Testis (tissue), 3 donors: ENCODE measurements around the gene NPIPB2. TPM values are rescaled to one million over a fixed set of nuclear protein-coding genes. Genes with fewer than 3 reads are reported as not detected.
A peak's percentile ranks its signal among the peaks of the same experiment; 100 is the strongest.
"Not testable (repeated sequence)": the region's sequence is repeated elsewhere in the genome, so short reads cannot be mapped to it uniquely, and the experiment has no call there.

Experiments used
- DNase-seq: peaks from one replicate; pipeline ENCODE4 v3.0.0-alpha.2; 2019
- H3K27ac ChIP-seq, 2 donors: fragments of 200-600 bp; sonication (generic); one replicate each; pipeline ENCODE4 v1.5.1; 2019
- H3K27me3 ChIP-seq: fragments of 200-600 bp; sonication (generic); one replicate; pipeline ENCODE4 v1.5.1; 2019
- H3K36me3 ChIP-seq: fragments of 200-600 bp; sonication (generic); one replicate; pipeline ENCODE4 v1.5.1; 2017; ENCODE audit warnings: low read depth; ENCODE audit errors: missing control alignments
- H3K4me1 ChIP-seq: fragments of 200-600 bp; sonication (generic); one replicate; pipeline ENCODE4 v1.5.1; 2019
- H3K4me3 ChIP-seq, 2 donors: fragments of 200-600 bp; sonication (generic); one replicate each; pipeline ENCODE4 v1.5.1; 2017 to 2019
- H3K9me3 ChIP-seq: fragments of 200-600 bp; sonication (generic); one replicate; pipeline ENCODE4 v1.5.1; 2017
- POLR2A ChIP-seq: fragments of 450-650 bp; IDR thresholded peaks from one replicate; pipeline ENCODE4 v1.6.1; 2017; ENCODE audit warnings: antibody characterized with exemption, mild to moderate bottlenecking, moderate library complexity
- WGBS, 2 donors: methylation state at CpG; one replicate each; pipeline ENCODE4 v1.1.5; 2018; 5-methylcytosine and 5-hydroxymethylcytosine counted together
- intact Hi-C: fragments of 100-400 bp; cut with DNase I; formaldehyde crosslinking; loops from one replicate; pipeline ENCODE4 v1.15.1; 2023; ENCODE audit warnings: low total_unique reads
- polyA plus RNA-seq: library from polyadenylated mRNA; stranded (reverse); fragments of 350-450 nt; fragmentation: Illumina TruSeq; extraction: RNeasy Lipid Tissue Mini Kit (QIAGEN cat#74804); gene quantifications from one replicate; pipeline ENCODE4 v1.2.3, GENCODE V29; 2014; ENCODE audit warnings: low read depth, low replicate concordance; ENCODE audit not compliant: insufficient read depth
- total RNA-seq, 2 donors: library from RNA; depleted of rRNA; stranded (reverse); fragments of >200 nt; gene quantifications; one replicate each; pipeline ENCODE4 v1.2.3, GENCODE V29; 2016
- TF ChIP-seq, protein P1 (sequence below), 3 experiments: fragments of 450-650 bp in 2 of 3; fragments of 200-600 bp in 1 of 3; sonication (generic) in 1 of 3; IDR thresholded peaks; one replicate each; pipeline ENCODE4 v1.5.1; 2016 to 2019; ENCODE audit warnings: antibody characterized with exemption in 3 of 3, mild to moderate bottlenecking in 2 of 3, moderate library complexity in 1 of 3

The NPIPB2 gene
- total and polyA plus RNA-seq, 3 donors from 2014 or later, result 23.9 to 30.6 (median 28.7) TPM

DNA sequence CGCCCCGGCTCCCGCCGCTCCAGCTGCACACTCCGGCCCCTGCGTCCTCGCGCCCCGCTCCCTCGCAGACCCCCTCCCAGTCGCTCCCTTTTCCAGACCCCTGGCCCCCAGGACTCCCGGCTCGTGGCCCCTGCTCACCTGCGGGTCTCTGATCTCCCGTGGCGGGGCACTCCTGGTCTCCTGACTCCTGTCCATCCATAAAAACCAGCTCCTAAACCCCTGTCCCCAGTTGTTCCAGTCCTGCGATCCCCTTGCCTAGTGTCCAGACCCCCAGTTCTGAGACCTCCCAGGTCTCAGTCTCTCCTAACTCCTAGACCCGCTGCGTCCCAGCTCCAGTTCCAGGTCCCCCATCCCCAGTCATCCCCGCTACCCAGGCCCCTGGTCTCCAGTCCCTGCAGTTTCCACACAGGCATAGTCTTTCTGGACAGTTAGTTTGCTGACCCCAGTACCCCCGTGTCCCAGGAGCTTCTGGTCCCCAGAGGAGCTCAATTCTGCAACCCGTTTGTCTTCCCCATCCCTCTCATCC, 35.1 kb upstream of the NPIPB2 start:
- Histone ChIP-seq H3K36me3 (no peaks in the 10 kb centered on the region), H3K4me1 (peaks cover 14% of the 10 kb centered on the region), H3K4me3 (peak overlapping the region; percentile 88 to 90), H3K9me3 (no peaks in the 10 kb centered on the region), H3K27me3 (no peaks in the 10 kb centered on the region), H3K27ac (peak overlapping the region; percentile 65 to 67)
- TF ChIP-seq, protein P1, sequence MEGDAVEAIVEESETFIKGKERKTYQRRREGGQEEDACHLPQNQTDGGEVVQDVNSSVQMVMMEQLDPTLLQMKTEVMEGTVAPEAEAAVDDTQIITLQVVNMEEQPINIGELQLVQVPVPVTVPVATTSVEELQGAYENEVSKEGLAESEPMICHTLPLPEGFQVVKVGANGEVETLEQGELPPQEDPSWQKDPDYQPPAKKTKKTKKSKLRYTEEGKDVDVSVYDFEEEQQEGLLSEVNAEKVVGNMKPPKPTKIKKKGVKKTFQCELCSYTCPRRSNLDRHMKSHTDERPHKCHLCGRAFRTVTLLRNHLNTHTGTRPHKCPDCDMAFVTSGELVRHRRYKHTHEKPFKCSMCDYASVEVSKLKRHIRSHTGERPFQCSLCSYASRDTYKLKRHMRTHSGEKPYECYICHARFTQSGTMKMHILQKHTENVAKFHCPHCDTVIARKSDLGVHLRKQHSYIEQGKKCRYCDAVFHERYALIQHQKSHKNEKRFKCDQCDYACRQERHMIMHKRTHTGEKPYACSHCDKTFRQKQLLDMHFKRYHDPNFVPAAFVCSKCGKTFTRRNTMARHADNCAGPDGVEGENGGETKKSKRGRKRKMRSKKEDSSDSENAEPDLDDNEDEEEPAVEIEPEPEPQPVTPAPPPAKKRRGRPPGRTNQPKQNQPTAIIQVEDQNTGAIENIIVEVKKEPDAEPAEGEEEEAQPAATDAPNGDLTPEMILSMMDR (IDR thresholded peaks at IDR 0.05), result no peak
- TF ChIP-seq POLR2A, result no peak
- no peak for DNase-seq
- intact Hi-C loops, result no loop called here
- WGBS, 2 donors, result 0 to 1% methylated on average over 11 to 22 of the region's 22 CpGs

DNA sequence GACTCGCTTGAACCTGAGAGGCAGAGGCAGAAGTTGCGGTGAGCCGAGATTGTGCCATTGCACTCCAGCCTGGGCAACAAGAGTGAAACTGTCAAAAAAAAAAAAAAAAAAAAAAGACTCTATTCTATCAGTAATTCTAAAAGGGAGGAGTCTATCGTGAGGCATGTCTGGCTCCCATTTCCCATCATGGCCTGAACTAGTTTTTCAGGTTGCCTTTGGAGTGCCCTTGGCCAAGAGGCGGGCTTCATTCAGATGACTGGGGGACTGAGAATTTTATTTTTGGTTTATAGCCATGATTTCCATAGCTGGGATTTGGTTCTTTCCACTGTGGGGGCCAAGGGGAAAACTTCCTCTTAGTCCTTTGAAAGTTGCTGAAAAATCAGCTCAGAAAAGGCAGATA, 31.2 kb upstream of the NPIPB2 start:
- Histone ChIP-seq H3K36me3 (no peaks in the 10 kb centered on the region), H3K4me1 (peaks cover 11% of the 10 kb centered on the region), H3K9me3 (no peaks in the 10 kb centered on the region), H3K27me3 (no peaks in the 10 kb centered on the region), H3K4me3 (no peak overlapping the region), H3K27ac (no peak overlapping the region)
- intact Hi-C loops, result no loop called here
- TF ChIP-seq, protein P1 (IDR thresholded peaks at IDR 0.05), result no peak
- TF ChIP-seq POLR2A, result no peak
- WGBS, 2 donors, result 86 to 90% methylated on average over 5 of the region's 5 CpGs
- no peak for DNase-seq

DNA sequence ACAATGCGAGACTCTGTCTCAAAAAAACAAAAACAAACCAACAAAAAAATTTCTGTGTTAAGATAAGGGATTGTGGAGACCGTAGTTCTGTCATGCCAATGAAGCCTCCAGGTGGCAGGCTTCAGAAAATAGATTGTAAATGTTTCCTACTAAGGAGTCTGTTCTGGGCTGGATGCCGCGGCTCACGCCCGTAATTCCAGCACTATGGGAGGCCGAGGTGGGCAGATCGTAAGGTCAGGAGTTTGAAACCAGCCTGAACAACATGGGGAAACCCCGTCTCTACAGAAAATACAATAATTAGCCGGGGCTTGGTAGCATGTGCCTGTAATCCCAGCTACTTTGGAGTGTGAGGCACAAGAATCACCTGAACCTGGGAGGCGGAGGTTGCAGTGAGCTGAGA, 30.3 kb upstream of the NPIPB2 start:
- no peaks in the 10 kb centered on the region for H3K27me3 ChIP-seq
- 57 to 66% methylated on average over 11 of the region's 11 CpGs for WGBS, 2 donors
- H3K4me1 ChIP-seq, result peaks cover 1% of the 10 kb centered on the region
- peak; percentile 56 for DNase-seq
- intact Hi-C loops, result no loop called here
- no peak overlapping the region for H3K4me3 ChIP-seq
- H3K27ac ChIP-seq, result no peak overlapping the region
- no peaks in the 10 kb centered on the region for H3K36me3 ChIP-seq
- TF ChIP-seq, protein P1 (IDR thresholded peaks at IDR 0.05), result peak in 2 of 3 experiments; percentile 10 to 42
- TF ChIP-seq POLR2A, result no peak
- H3K9me3 ChIP-seq, result no peaks in the 10 kb centered on the region

DNA sequence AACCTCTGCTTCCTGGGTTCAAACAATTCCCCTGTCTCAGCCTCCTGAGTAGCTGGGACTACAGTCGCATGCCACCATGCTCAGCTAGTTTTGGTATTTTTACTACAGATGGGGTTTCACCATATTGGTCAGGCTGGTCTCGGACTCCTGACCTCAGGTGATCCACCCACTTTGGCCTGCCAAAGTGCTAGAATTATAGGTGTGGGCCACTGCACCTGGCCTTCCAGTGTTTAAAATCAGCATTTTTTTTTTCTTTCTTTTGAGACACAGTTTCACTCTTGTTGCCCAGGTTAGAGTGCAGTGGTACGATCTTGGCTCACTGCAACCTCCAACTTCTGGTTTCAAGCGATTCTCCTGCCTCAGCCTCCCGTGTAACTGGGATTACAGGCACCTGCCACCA, 28.4 kb upstream of the NPIPB2 start:
- H3K36me3 ChIP-seq, DNase-seq, intact Hi-C loops, H3K27me3 ChIP-seq, H3K9me3 ChIP-seq, H3K4me1 ChIP-seq, H3K4me3 ChIP-seq, H3K27ac ChIP-seq: not testable (repeated sequence)
- WGBS, 2 donors, result 96 to 97% methylated on average over 5 of the region's 5 CpGs

DNA sequence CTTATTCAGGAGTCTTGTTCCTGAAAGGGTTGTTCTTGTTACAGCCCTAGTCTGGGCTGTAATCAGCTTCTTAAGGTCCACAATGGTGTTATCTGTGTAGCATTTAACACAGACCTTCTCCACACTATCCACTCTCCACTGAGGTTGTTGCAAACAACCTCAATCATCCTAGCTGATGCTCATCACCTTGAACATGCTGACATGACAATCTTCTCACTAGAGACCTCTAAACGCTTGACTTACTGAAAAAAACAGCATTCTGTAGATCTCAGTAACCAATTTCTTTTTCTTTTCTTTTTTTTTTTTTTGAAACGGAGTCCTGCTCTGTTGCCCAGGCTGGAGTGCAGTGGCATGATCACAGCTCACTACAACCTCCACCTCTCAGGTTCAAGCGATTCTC, 26.7 kb upstream of the NPIPB2 start:
- no peak for TF ChIP-seq POLR2A
- TF ChIP-seq, protein P1 (IDR thresholded peaks at IDR 0.05), result no peak
- H3K4me3 ChIP-seq, result no peak overlapping the region
- H3K27me3 ChIP-seq, result no peaks in the 10 kb centered on the region
- H3K9me3 ChIP-seq, result no peaks in the 10 kb centered on the region
- peaks cover 9% of the 10 kb centered on the region for H3K4me1 ChIP-seq
- 82 to 89% methylated on average over 3 of the region's 3 CpGs for WGBS, 2 donors
- intact Hi-C loops, result no loop called here
- no peak overlapping the region for H3K27ac ChIP-seq
- no peaks in the 10 kb centered on the region for H3K36me3 ChIP-seq
- DNase-seq, result no peak
